NCI-H146 treated with DMSO at 0.1 percent for 48 hours (cell line): Measurements from ENCODE around the gene MACROD2.

Source experiments
- DNase-seq: peaks from one replicate; lab custom pipeline; 2025; ENCODE audit not compliant: unreplicated experiment; lab: John Stamatoyannopoulos, UW

MACROD2 gene

DNA sequence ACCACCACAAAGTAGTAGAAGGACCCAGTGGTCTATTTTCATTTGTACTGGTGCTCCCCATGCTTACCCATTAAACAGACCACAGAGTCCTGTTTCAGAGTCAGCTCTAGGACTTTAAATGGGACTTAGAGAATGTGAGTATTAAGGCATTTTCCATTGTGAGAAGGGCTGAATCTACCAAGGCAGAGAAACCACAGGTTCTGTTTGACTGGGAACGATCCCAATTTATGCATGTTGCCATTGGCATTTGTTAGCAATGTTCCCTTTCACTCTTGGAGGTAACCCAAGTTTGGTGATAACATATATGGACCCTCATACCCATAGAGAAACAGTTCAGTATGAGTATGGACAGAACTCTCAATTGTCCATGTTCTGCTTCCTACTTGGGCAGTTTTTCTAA lies 1905.1 kb downstream of the MACROD2 start:
- DNase-seq: no peak

- no peak for DNase-seq
These were observed 1907.2 kb downstream of the MACROD2 start for GRCh38 chr20:15902493-15902892.

DNA sequence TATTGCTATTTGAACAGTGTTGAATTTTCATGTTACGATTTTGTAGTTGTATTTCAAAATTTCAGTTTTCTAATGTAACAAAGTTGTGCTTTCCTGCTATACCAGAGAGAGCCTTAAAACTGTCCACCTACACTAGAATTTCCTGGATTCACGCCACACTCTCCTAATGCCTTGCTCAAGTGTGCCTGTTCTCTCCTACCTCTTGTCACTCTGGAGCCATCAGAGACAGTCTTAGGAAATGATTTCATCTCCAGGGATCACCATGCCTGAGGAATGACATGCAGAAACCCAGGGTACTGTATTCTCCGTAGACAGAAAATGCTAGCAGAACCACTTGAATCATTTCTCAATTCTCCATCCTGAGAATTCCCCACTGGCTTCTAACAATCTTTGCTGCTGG lies 1910.3 kb downstream of the MACROD2 start:
- DNase-seq: no peak

DNA sequence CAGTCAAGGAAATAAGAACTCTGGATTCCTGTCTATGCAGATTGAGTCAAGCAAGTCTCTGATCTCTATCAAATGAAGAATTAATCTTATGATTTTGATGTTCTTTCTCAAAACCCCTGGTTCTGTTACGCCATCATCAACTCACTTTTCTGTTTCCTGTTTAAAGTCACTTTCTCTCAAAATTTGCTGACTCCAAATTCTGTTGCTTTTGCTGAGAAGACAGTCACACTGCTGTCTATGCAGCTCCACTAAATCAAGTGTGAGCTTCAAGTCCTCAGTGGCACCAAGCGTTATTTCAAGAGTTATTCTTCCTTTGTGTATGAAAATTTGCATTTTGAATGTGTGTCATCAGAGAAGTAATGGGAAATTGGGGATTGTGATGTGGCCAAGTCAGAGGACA lies 1914.7 kb downstream of the MACROD2 start:
- DNase-seq: no peak

- no peak for DNase-seq
These were observed 1916.3 kb downstream of the MACROD2 start for GRCh38 chr20:15911581-15911980.

- DNase-seq: no peak
These were observed 1918.2 kb downstream of the MACROD2 start for GRCh38 chr20:15913391-15914025.

- no peak for DNase-seq
These were observed 1921.3 kb downstream of the MACROD2 start for GRCh38 chr20:15916623-15917022.

DNA sequence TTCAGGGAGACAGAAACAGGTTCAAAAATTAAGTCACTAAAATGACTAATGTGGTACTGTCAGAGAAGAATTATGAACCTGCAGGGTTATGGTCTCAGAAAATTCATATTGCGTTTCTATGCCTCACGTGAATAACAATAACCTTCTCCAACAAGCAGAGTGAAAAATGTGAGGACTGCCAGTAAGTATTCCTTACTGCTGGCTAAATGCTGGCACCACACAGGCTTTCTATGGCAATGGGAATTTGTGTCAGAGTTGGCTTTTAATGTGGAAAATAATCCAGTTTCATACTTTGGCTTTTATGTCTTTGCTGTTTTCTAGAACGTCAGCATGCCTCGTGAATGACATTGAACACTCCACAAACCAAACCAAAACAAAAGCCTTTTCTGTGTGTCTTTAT lies 1922.0 kb downstream of the MACROD2 start:
- DNase-seq: no peak

DNA sequence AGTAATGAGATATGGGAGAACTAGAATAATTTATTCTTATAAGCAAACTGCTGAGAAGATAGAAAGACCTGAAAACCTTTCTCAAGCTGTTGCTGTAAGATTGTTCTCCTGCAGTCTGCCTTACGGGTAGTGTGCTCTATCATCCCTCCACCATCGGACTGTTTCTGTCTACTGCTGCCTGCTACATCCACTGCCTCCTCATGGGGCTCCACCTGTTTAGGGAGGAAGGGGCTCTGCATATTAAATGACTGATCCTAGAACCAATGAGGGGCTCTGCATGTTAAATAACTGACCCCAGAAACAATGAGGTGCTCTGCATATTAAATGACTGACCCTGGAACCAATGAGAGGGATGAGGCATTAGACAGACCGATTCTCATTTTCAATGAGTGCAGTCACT lies 1923.3 kb downstream of the MACROD2 start:
- DNase-seq: no peak

- no peak for DNase-seq
These were observed 1923.8 kb downstream of the MACROD2 start for GRCh38 chr20:15919118-15919517.

DNA sequence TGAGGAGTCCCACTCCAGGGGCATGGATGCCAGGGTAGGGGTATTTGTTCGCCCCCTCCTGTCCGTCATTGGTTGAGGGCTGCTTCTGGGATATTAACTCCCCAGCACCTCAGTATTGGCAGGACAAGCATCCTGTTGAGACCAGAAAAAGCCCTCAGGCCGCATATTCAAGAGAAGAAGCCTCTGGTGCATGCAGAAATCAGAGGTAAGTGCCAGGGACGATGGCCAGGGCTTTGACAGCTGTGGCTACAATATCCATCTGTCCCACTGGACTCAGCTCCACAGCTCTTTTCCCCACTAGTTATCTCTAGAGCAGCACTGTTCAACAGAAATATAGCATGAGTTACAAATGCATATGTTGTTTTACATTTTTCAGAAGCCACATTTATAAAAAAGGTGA lies 1926.6 kb downstream of the MACROD2 start:
- no peak for DNase-seq

DNA sequence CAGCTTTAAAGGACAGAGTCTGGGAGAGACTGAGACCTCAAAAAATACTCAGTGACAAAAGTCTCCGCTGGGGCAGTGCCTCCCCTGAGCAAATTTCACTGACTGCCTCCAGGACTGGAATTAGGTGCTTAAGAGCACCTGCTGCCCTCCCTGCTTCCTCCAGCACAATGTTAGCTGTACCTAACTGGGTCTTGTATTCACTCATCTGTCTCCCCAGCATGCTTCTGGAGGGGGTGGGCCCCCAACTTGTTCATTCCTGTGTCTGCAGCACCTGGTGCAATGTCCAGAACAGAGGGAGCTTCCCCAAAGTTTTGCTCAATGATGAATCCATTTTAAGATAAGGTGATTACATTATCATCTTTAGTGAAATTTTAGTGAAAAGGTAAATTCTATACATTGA lies 1927.2 kb downstream of the MACROD2 start:
- DNase-seq: no peak

DNA sequence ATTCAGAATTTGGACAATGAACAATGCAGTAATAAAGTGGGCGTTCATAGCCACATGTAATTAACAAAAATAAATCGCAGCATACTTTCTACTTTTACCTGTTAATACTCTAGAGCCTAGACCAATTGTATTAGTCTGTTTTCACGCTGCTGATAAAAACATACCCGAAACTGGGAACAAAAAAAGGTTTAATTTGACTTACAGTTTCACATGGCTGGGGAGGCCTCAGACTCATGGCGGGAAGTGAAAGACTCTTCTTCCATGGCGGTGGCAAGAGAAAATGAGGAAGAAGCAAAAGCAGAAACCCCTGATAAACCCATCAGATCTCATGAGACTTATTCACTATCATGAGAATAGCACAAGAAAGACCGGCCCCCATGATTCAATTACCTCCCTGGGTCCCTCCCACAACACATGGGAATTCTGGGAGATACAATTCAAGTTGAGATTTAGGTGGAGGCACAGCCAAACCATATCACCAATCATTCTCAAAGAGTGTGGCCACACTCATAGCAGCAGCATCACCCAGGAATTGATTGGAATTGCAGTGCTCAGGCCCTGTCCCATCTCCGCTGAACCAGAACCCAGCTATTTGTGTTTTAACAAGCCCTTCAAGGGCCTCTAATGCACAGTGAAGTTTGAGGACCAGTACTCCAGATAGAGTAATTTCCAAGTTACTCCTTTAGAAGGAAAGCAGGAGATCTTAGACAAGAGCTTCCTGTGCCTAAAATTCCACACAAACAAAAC lies 1927.9 kb downstream of the MACROD2 start:
- DNase-seq: no peak

- no peak for DNase-seq
These were observed 1929.2 kb downstream of the MACROD2 start for GRCh38 chr20:15924556-15924955.

- no peak for DNase-seq
These were observed 1930.1 kb downstream of the MACROD2 start for GRCh38 chr20:15925376-15925775.

DNA sequence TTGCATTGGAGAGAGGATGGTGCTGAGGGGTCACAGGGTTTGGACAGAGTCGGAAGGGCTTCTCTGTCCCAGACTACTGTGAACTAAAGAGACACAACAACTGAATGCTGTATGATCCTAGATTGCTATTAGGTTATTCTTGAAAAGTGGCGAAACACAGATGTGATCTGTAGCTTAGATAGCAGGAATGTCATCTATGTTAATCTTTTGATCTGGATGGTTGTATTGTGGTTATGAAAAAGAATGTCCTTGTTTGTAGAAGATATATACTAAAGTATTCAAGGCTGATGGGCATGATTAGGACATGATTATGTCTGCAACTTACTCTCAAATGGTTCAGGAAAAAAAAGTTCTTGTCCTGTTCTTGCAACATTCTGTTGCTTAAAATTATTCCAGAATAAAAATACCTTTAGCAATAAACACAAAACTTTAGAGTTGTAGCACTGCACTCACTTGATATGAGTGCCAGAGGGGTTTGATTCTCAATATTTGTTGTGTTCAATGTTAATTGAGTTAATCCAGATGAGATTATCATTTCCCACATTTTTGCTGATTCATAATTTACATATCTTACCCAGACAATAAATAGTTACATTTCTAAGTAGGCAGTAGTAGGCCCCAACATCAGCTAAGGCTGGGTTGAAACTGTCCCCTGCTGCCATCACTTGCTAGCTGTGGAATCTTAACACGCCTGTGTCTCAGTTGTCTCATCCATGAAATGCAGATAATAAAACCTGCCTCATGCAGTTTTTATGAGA lies 1932.8 kb downstream of the MACROD2 start:
- no peak for DNase-seq

- DNase-seq: no peak
These were observed 1933.6 kb downstream of the MACROD2 start for GRCh38 chr20:15928946-15929345.

DNA sequence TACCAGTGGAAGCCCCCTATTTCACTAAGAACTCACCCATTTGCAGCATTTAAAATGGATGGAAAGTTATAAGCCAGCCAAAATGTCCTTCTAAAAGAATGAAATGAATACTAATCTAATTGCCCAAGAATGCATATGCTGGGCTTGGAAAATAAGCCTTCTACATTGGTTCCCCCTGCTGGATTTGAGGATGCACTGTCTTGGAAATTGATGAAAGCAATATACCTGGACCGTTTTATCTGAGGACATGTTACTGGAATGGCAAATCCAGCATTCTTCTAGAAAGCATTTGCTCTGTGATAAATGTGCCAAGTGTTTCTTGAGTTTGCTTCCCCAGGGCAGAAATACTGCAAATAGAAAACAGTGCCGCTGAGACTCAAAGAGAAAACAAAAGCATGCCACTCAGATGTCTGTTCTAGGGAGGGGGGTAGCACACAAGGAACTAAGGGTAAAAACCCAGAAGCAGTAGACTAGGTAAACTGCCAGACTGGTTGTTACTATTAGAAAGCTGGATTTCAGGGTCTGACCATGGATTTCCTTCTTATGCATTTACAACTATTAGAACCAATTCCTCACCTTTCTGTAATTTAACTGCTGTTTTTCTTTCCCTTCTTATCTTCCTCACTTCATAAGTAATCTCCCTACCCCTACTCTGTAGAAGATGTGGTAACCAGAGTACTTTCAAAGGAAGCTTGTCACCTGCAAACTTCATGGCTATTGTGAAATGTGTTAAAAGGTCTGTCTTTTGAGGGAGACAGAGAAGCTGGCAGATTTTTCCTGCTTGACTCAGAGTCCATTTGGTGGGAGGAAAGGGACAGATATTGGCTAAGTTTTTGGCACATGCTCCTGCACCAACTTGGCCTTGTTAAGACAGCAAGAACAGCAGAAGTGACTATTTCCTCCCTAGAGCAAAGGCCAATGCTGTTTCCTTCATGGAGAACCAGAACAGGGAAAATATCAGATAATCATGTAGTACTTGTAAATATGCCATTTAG lies 1935.3 kb downstream of the MACROD2 start:
- no peak for DNase-seq

- no peak for DNase-seq
These were observed 1936.6 kb downstream of the MACROD2 start for GRCh38 chr20:15931897-15932296.

- DNase-seq: no peak
These were observed 1941.9 kb downstream of the MACROD2 start for GRCh38 chr20:15937179-15937578.

DNA sequence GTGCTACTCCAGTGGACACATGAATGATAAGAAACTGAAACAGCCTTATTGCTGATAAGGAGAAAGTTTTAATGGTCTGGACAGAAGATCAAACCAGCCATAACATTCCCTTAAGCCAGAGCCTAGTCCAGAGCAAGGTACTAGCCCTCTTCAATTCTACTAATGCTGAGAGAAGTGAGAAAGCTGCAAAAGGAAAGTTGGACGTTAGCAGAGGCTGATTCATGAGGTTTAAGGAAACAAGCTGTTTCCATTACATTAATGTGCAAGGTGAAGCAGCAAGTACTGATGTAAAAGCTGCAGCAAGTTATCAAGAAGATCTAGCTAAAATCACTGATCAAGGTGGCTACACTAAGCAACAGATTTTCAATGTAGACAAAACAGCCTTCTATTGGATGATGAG lies 1943.5 kb downstream of the MACROD2 start:
- no peak for DNase-seq
